K562 (cell line): ENCODE data around the gene CCNY. TPM values are rescaled to one million over a fixed set of nuclear protein-coding genes. Genes with fewer than 3 reads are reported as not detected.

Experiments
- ATAC-seq: fragments of 200-7000 bp; cut with Tn5 transposase; 3 replicates; pipeline ENCODE4 v1.9.1; 2020; ENCODE audit warnings: moderate library complexity
- BruUV-seq: library from RNA; stranded (reverse); fragments of 400-500 nt; replicated peaks from 2 replicates; lab custom pipeline; 2021; lab: Mats Ljungman, UMichigan
- CTCF ChIA-PET: fragments of 300-600 bp; formaldehyde crosslinking; extraction: SDS; loops from one replicate; lab custom pipeline; 2021; ENCODE audit warnings: low intra/inter-chr PET ratio; lab: Yijun Ruan, JAX
- POLR2A ChIA-PET: fragments of 300-600, 350-650 bp; sonication (Branson Sonifier 250); formaldehyde crosslinking; extraction: SDS; loops from one replicate; lab custom pipeline; 2021; ENCODE audit warnings: antibody characterized with exemption, inconsistent platforms; lab: Yijun Ruan, JAX
- DNase-seq, 4 experiments: peaks; one replicate each; pipeline versions ENCODE4 v3.0.0 to v3.0.0-alpha.2; 2011 to 2018; ENCODE audit warnings: low spot score in 3 of 4, mixed read lengths in 3 of 4; ENCODE audit errors: extremely low read depth in 1 of 4
- FAIRE-seq: peaks from 2 replicates; lab custom pipeline; 2011; peaks lifted over from hg19 to GRCh38; lab: Jason Lieb, UNC
- H2AFZ ChIP-seq: 2 replicates; pipeline ENCODE4 v1.6.0; 2011; ENCODE audit warnings: low read depth, low read length, control low read depth, inconsistent platforms
- H3K27ac ChIP-seq: fragments of 200-600 bp; 3 replicates; pipeline ENCODE4 v1.8.0; 2011; ENCODE audit warnings: low read depth, mild to moderate bottlenecking, control low read depth, inconsistent platforms, low read length, moderate library complexity, mixed read lengths; ENCODE audit errors: extremely low read depth
- H3K27me3 ChIP-seq, 2 experiments: fragments of 300-600 bp in 1 of 2; 2 replicates in 1 of 2; 3 replicates in 1 of 2; pipeline versions ENCODE4 v1.6.0 to v1.8.0; 2011; ENCODE audit warnings: inconsistent platforms in 2 of 2, low read length in 2 of 2, mild to moderate bottlenecking in 1 of 2, mixed read lengths in 1 of 2, moderate library complexity in 1 of 2; ENCODE audit not compliant: control insufficient read depth in 2 of 2, insufficient read depth in 2 of 2
- H3K36me3 ChIP-seq: fragments of 300-600 bp; 3 replicates; pipeline ENCODE4 v1.8.0; 2011; ENCODE audit warnings: mild to moderate bottlenecking, low read length, inconsistent platforms; ENCODE audit not compliant: control insufficient read depth, insufficient read depth
- H3K4me1 ChIP-seq, 2 experiments: fragments of 200-600 bp in 1 of 2; replicated peaks in 1 of 2; 2 replicates in 1 of 2; 3 replicates in 1 of 2; pipeline versions ENCODE4 v1.5.1 to v1.8.0; 2011; ENCODE audit warnings: inconsistent platforms in 2 of 2, low read length in 2 of 2, mild to moderate bottlenecking in 1 of 2, mixed read lengths in 1 of 2, moderate library complexity in 1 of 2; ENCODE audit not compliant: control insufficient read depth in 2 of 2, insufficient read depth in 2 of 2
- H3K4me2 ChIP-seq: 2 replicates; pipeline ENCODE4 v1.6.1; 2011; ENCODE audit warnings: low read length, control low read depth, inconsistent platforms, mixed read lengths; ENCODE audit not compliant: insufficient read depth
- H3K4me3 ChIP-seq: fragments of 200-600 bp; sonication (generic), shearing (Covaris generic); 2 replicates; pipeline ENCODE4 v1.5.1; 2016; ENCODE audit warnings: control low read depth, inconsistent platforms
- H3K79me2 ChIP-seq: fragments of 200-600 bp; 3 replicates; pipeline ENCODE4 v1.8.0; 2011; ENCODE audit warnings: low read length, inconsistent platforms; ENCODE audit not compliant: control insufficient read depth, insufficient read depth
- H3K9ac ChIP-seq, 2 experiments: 2 replicates each; pipeline versions ENCODE4 v1.6.0 to v1.6.1; 2011; ENCODE audit warnings: low read depth in 2 of 2, low read length in 2 of 2, control low read depth in 1 of 2, inconsistent platforms in 1 of 2, mild to moderate bottlenecking in 1 of 2, mixed read lengths in 1 of 2; ENCODE audit not compliant: insufficient read depth in 1 of 2
- H3K9me1 ChIP-seq: one replicate; pipeline ENCODE4 v1.6.0; 2011; ENCODE audit warnings: inconsistent platforms, mild to moderate bottlenecking, low read length, moderate library complexity; ENCODE audit not compliant: control insufficient read depth, insufficient read depth
- H3K9me3 ChIP-seq: replicated peaks from 2 replicates; pipeline ENCODE4 v1.5.1; 2011; ENCODE audit warnings: low read depth, low read length, inconsistent platforms; ENCODE audit not compliant: control insufficient read depth, insufficient read depth
- H4K20me1 ChIP-seq: replicated peaks from 2 replicates; pipeline ENCODE4 v1.6.1; 2011; ENCODE audit warnings: low read length, inconsistent platforms, mixed read lengths; ENCODE audit not compliant: control insufficient read depth, insufficient read depth
- CTBP1 ChIP-seq: fragments of 450-650 bp; IDR thresholded peaks from 2 replicates; pipeline ENCODE4 v1.6.1; 2016; ENCODE audit warnings: borderline replicate concordance
- DACH1 ChIP-seq: fragments of 450-650 bp; IDR thresholded peaks from 2 replicates; pipeline ENCODE4 v1.6.1; 2018; ENCODE audit not compliant: partially characterized antibody
- FOXA3 ChIP-seq, 2 experiments: fragments of 450-650 bp in 1 of 2; sonication (generic) in 1 of 2; formaldehyde crosslinking; IDR thresholded peaks in 1 of 2; conservative IDR thresholded peaks in 1 of 2; 2 replicates each; pipeline versions ENCODE4 v1.4.0 to v1.8.0; 2020 to 2022; ENCODE audit warnings: mild to moderate bottlenecking in 2 of 2, missing genetic modification reagents in 1 of 2
- KLF10 ChIP-seq: fragments of 250-450 bp; sonication (Bioruptor Pico); IDR thresholded peaks from 2 replicates; pipeline ENCODE4 v1.6.1; 2021; ENCODE audit warnings: matching md5 sums
- MYNN ChIP-seq, 2 experiments: sonication (generic); formaldehyde crosslinking in 1 of 2; IDR thresholded peaks; 2 replicates each; pipeline versions ENCODE4 v1.5.0 to v1.6.1; 2016 to 2020; ENCODE audit warnings: antibody characterized with exemption in 1 of 2, missing genetic modification reagents in 1 of 2
- PHB2 ChIP-seq: fragments of 450-650 bp; IDR thresholded peaks from 2 replicates; pipeline ENCODE4 v1.6.1; 2017; ENCODE audit warnings: low read depth
- POLR3A ChIP-seq: IDR thresholded peaks from 2 replicates; pipeline ENCODE4 v1.6.1; 2011; ENCODE audit warnings: borderline replicate concordance, mild to moderate bottlenecking, moderate library complexity; ENCODE audit not compliant: insufficient read length, insufficient read depth; ENCODE audit errors: extremely low read depth
- RBM34 ChIP-seq: fragments of 200-400 bp; formaldehyde crosslinking; IDR thresholded peaks from 2 replicates; pipeline ENCODE4 v1.6.1; 2018; ENCODE audit warnings: low read length, borderline replicate concordance; ENCODE audit not compliant: insufficient read depth
- SP2 ChIP-seq: IDR thresholded peaks from 2 replicates; pipeline ENCODE4 v1.6.1; 2011; ENCODE audit warnings: mild to moderate bottlenecking, low read depth, low read length, moderate library complexity; ENCODE audit not compliant: poor library complexity, severe bottlenecking; ENCODE audit errors: extremely low read depth
- STAT5A ChIP-seq: IDR thresholded peaks from 2 replicates; pipeline ENCODE4 v1.6.1; 2012; ENCODE audit warnings: low read length, inconsistent platforms, borderline replicate concordance
- U2AF2 ChIP-seq: fragments of 200-400 bp; formaldehyde crosslinking; optimal IDR thresholded peaks from 2 replicates; pipeline ENCODE3; 2017; ENCODE audit warnings: low read depth, mild to moderate bottlenecking, low read length
- ZC3H11A ChIP-seq: IDR thresholded peaks from 2 replicates; pipeline ENCODE4 v1.6.1; 2012; ENCODE audit warnings: low read depth, low read length, improper control_type of control experiment
- ZNF133 ChIP-seq: fragments of 250-450 bp; sonication (Bioruptor Pico); IDR thresholded peaks from 2 replicates; pipeline ENCODE4 v1.4.0; 2020; ENCODE audit warnings: mild to moderate bottlenecking
- WGBS: fragments of 100-300 bp; shearing (Covaris generic); methylation state at CpG from one replicate; pipeline ENCODE4 v1.1.6; 2016; ENCODE audit warnings: low coverage, mixed read lengths; ENCODE audit not compliant: insufficient coverage; ENCODE audit errors: missing lambda C conversion rate; 5-methylcytosine and 5-hydroxymethylcytosine counted together
- in situ Hi-C: fragments of 300-500 bp; cut with MboI; formaldehyde crosslinking; loops from 4 replicates; pipeline ENCODE4 v1.15.0; 2018; ENCODE audit warnings: inconsistent platforms, mixed read lengths
- intact Hi-C: fragments of 100-400 bp; cut with micrococcal nuclease; formaldehyde crosslinking; loops from 2 replicates; pipeline ENCODE4 v1.14.2; 2022
- polyA plus RNA-seq, 8 experiments: library from polyadenylated mRNA; depleted of rRNA in 4 of 8; stranded (reverse) in 5 of 8; unstranded in 3 of 8; fragments of >200 nt; fragmentation: Nextera tagmentation in 2 of 8; fragmentation: Illumina TruSeq in 1 of 8; extraction: Ambion mirVana in 2 of 8; extraction: Trizol in 1 of 8; gene quantifications; 2 replicates each; pipeline versions ENCODE4 v1.2.1 to v1.2.3, GENCODE V29; 2011 to 2014; ENCODE audit warnings: inconsistent platforms in 1 of 8, missing spikeins in 1 of 8
- total RNA-seq, 7 experiments: library from RNA; depleted of rRNA in 6 of 7; stranded (reverse); fragments of >200 nt in 6 of 7; fragmentation: Illumina TruSeq in 2 of 7; extraction: Trizol in 2 of 7; gene quantifications; 2 replicates each; pipeline versions ENCODE4 v1.2.1 to v1.2.3, GENCODE V29; 2011 to 2021; ENCODE audit warnings: low replicate concordance in 1 of 7
- TF ChIP-seq, protein P1 (sequence below), 2 experiments: IDR thresholded peaks; 2 replicates each; pipeline ENCODE4 v1.6.1; 2012; ENCODE audit warnings: improper control_type of control experiment in 2 of 2, low read depth in 2 of 2, low read length in 2 of 2, borderline replicate concordance in 1 of 2
- TF ChIP-seq, protein P2 (sequence below): fragments of 250-450 bp; sonication (Bioruptor Pico); IDR thresholded peaks from 2 replicates; pipeline ENCODE4 v1.8.0; 2021; ENCODE audit warnings: mild to moderate bottlenecking, moderate library complexity

Gene CCNY
- total and polyA plus RNA-seq, 9 of the 15 experiments (the other 6 are each of a cell fraction or from before 2014, with no cell fraction given), result 8.4 to 109 (median 38.6) TPM

DNA sequence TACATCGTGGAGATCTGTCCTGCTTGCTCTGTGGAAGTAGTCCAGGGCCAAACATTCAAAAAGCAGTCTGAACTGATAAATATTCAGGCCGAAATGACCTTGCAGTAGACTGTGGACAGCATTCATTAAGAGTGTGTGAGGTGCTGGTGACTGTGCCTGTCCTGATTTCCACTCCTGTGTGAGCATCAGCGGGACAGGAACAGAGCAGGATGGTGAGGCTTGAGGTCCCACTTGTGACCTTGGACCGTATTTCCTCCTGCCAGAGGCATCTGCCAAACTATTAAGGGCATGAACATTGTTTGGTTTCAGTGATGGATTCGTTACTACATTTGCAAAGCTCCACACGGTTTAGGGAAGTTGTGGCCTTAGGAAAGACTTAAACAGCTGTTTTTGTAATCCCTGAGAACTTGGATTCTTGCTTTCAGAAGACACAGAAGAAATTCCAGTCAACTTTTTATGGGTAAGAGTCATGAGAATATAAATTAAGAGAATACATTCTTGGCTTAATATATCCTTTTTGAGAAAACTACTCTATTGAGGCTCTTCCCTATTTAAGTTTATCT lies 32.8 kb downstream of the CCNY start:
- peaks cover 12 to 40% of the 10 kb centered on the region in 2 experiments for H3K4me1 ChIP-seq
- FAIRE-seq (peak; percentile 83), DNase-seq (no peak), ATAC-seq (peak; percentile 51)
- peaks cover 7% of the 10 kb centered on the region for H3K9me1 ChIP-seq
- H3K9ac ChIP-seq, result peak overlapping the region; percentile 31 to 85; a peak in 2 of 4 replicates
- H3K27ac ChIP-seq, result peak overlapping the region; percentile 53
- H3K79me2 ChIP-seq, result peaks cover 98% of the 10 kb centered on the region
- BruUV-seq, result no TSS peak
- no peaks in the 10 kb centered on the region for H3K9me3 ChIP-seq
- POLR2A ChIA-PET, result interaction anchor here (0.6 to 1.8 kb wide), 5 partner anchors 9 to 1162 kb away, joined by 3 to 6 read pairs (median 4); no protein-coding TSS in a partner anchor
- intact Hi-C loops, result no loop called here
- no peak overlapping the region for H3K4me3 ChIP-seq
- no peaks in the 10 kb centered on the region; the same call in 2 of the 3 replicates for H3K36me3 ChIP-seq
- H4K20me1 ChIP-seq, result peaks cover 23% of the 10 kb centered on the region
- H3K27me3 ChIP-seq, result no peaks in the 10 kb centered on the region
- CTCF ChIA-PET, result no interaction called here
- in situ Hi-C loops, result no loop called here
- H3K4me2 ChIP-seq, result peak overlapping the region; percentile 50
- no peak overlapping the region for H2AFZ ChIP-seq
- WGBS, result 23% methylated on average over 6 of the region's 6 CpGs
- TF ChIP-seq DACH1, result peak; percentile 55
- TF ChIP-seq SP2, result no peak
- TF ChIP-seq, protein P1, sequence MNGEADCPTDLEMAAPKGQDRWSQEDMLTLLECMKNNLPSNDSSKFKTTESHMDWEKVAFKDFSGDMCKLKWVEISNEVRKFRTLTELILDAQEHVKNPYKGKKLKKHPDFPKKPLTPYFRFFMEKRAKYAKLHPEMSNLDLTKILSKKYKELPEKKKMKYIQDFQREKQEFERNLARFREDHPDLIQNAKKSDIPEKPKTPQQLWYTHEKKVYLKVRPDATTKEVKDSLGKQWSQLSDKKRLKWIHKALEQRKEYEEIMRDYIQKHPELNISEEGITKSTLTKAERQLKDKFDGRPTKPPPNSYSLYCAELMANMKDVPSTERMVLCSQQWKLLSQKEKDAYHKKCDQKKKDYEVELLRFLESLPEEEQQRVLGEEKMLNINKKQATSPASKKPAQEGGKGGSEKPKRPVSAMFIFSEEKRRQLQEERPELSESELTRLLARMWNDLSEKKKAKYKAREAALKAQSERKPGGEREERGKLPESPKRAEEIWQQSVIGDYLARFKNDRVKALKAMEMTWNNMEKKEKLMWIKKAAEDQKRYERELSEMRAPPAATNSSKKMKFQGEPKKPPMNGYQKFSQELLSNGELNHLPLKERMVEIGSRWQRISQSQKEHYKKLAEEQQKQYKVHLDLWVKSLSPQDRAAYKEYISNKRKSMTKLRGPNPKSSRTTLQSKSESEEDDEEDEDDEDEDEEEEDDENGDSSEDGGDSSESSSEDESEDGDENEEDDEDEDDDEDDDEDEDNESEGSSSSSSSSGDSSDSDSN (IDR thresholded peaks at IDR 0.05; ENCODE audit: borderline replicate concordance in 1 of 2, low read depth in 2 of 2, low read length in 2 of 2), result 0 out of 4 replicates have a peak, but pooled peaks of 1 of the 2 experiments have one; percentile 12
- no peak for TF ChIP-seq ZNF133 (CRISPR knock-in tag)
- TF ChIP-seq STAT5A, result no peak
- no peak for TF ChIP-seq U2AF2
- TF ChIP-seq FOXA3 (CRISPR knock-in tag; conservative IDR thresholded peaks at IDR 0.05 in 1 of 2, IDR thresholded peaks at IDR 0.05 in 1 of 2), result 0 out of 4 replicates have a peak, but pooled peaks of 1 of the 2 experiments have one; percentile 19
- TF ChIP-seq PHB2, result no peak
- TF ChIP-seq KLF10 (CRISPR knock-in tag), result no peak
- TF ChIP-seq POLR3A, result no peak
- TF ChIP-seq ZC3H11A, result no peak
- TF ChIP-seq CTBP1, result peak; percentile 42; the same call in 1 of the 2 replicates
- no peak for TF ChIP-seq MYNN (IDR thresholded peaks at IDR 0.05)
- no peak for TF ChIP-seq MYNN (CRISPR knock-in tag; IDR thresholded peaks at IDR 0.05)
- TF ChIP-seq, protein P2, sequence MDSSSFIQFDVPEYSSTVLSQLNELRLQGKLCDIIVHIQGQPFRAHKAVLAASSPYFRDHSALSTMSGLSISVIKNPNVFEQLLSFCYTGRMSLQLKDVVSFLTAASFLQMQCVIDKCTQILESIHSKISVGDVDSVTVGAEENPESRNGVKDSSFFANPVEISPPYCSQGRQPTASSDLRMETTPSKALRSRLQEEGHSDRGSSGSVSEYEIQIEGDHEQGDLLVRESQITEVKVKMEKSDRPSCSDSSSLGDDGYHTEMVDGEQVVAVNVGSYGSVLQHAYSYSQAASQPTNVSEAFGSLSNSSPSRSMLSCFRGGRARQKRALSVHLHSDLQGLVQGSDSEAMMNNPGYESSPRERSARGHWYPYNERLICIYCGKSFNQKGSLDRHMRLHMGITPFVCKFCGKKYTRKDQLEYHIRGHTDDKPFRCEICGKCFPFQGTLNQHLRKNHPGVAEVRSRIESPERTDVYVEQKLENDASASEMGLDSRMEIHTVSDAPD (CRISPR knock-in tag), result no peak
- TF ChIP-seq RBM34, result no peak
